Activated naive CD8-positive, alpha-beta T cell treated with anti-CD3 and anti-CD28 coated beads for 36 hours (primary cell): ENCODE measurements around the gene ARL13A. TPM values are rescaled to one million over a fixed set of nuclear protein-coding genes. Genes with fewer than 3 reads are reported as not detected.
"Not testable (repeated sequence)": the region's sequence is repeated elsewhere in the genome, so short reads cannot be mapped to it uniquely, and the experiment has no call there.

ENCODE experiments used
- DNase-seq: peaks from one replicate; pipeline ENCODE4 v3.0.0; 2021
- H3K27ac Mint-ChIP-seq: one replicate; pipeline ENCODE4 v1.8.0; 2022; ENCODE audit warnings: mild to moderate bottlenecking, moderate library complexity, mixed read lengths
- H3K27me3 Mint-ChIP-seq: one replicate; pipeline ENCODE4 v1.8.0; 2022; ENCODE audit warnings: mild to moderate bottlenecking, mixed read lengths
- H3K36me3 Mint-ChIP-seq: one replicate; pipeline ENCODE4 v1.8.0; 2021; ENCODE audit warnings: mild to moderate bottlenecking, mixed read lengths
- H3K4me1 Mint-ChIP-seq: one replicate; pipeline ENCODE4 v1.8.0; 2021; ENCODE audit warnings: mixed read lengths
- H3K4me3 Mint-ChIP-seq: one replicate; pipeline ENCODE4 v1.8.0; 2022; ENCODE audit warnings: mild to moderate bottlenecking, moderate library complexity, mixed read lengths
- H3K9me3 Mint-ChIP-seq: one replicate; pipeline ENCODE4 v1.8.0; 2022; ENCODE audit warnings: mixed read lengths
- total RNA-seq, 2 experiments: library from RNA; stranded (reverse); gene quantifications; one replicate each; pipeline ENCODE4 v1.2.3, GENCODE V29; 2021

ARL13A gene
- total RNA-seq, 2 experiments from 2014 or later: not detected

DNA sequence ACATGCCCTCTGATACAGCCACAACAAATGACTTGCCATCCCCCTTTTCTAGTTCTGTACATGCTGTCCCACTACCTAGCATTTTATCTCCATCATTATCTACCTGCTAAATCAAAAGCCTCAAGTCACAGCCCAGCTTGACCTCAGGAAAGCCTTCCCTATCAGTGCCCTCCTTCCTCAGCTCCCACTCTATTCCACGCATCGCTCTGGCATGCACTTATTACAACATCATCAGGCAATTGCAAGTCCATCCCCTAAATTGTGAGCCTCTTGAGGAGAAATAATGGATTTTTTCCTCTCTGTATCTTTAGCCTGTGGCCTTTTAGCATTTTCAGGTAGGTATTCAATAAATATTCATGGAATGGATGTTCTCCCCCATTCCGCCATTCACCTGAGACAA is 5.7 kb downstream of the ARL13A start:
- no peak overlapping the region for H3K27ac Mint-ChIP-seq
- no peaks in the 10 kb centered on the region for H3K27me3 Mint-ChIP-seq
- no peaks in the 10 kb centered on the region for H3K4me1 Mint-ChIP-seq
- H3K9me3 Mint-ChIP-seq: no peaks in the 10 kb centered on the region
- DNase-seq: no peak
- H3K36me3 Mint-ChIP-seq: peaks cover 4% of the 10 kb centered on the region
- H3K4me3 Mint-ChIP-seq: no peak overlapping the region

DNA sequence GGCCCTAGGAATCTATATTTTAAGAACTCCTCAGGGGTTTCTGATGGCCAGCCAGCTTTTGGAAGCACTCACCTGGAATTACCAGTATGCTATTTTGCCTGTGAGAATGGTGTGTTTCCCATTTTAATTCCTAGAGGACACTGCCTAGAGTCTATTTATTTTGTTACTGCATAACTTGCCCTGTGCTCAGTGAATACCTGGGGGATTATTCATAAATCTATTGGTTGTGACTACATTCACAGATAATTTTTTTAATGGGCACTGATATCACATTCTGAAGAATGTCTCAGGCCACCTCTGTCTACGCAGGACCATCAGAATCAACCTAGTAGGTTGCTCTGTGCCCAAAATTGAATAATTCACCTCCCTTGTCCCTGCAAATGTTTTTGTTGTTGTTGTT is 6.7 kb downstream of the ARL13A start:
- H3K4me3 Mint-ChIP-seq: no peak overlapping the region
- H3K27me3 Mint-ChIP-seq: no peaks in the 10 kb centered on the region
- no peaks in the 10 kb centered on the region for H3K9me3 Mint-ChIP-seq
- peaks cover 4% of the 10 kb centered on the region for H3K36me3 Mint-ChIP-seq
- no peak overlapping the region for H3K27ac Mint-ChIP-seq
- no peaks in the 10 kb centered on the region for H3K4me1 Mint-ChIP-seq
- DNase-seq: no peak

DNA sequence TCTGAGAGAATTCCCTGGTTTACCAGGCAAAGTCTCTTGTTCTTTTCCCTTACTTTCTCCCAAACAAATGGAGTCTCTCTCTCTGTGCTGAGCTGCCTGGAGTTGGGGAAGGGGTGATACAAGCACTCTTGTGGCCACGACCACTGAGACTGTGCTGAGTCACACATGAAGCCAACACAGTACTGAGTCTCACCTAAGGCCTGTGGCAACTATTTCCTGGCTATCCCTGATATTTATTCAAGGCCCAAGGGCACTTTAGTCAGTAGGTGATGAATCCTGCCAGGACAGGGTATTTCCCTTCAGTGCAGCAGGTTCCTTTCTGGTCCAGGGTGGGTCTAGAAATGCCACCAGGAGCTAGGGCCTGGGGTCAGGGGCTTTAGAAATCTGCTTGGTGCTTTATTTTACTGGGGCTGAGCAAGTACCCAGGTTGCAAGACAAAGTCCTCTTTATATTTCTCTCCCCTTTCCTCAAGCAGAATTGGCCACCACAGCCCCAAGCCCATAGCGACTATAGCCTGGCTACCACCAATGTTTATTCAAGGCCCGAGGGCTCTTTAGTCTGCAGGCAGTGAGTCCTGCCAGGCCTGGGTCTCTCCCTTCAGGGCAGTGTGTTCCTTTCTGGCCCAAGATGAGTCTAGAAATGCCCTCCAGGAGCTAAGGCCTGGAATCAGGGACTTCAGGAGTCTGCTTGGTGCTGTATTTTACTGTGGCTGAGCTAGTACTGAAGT is 10.5 kb downstream of the ARL13A start:
- H3K9me3 Mint-ChIP-seq: no peaks in the 10 kb centered on the region
- no peak overlapping the region for H3K4me3 Mint-ChIP-seq
- no peaks in the 10 kb centered on the region for H3K4me1 Mint-ChIP-seq
- H3K27ac Mint-ChIP-seq: no peak overlapping the region
- no peak for DNase-seq
- H3K36me3 Mint-ChIP-seq: peaks cover 4% of the 10 kb centered on the region
- H3K27me3 Mint-ChIP-seq: no peaks in the 10 kb centered on the region

DNA sequence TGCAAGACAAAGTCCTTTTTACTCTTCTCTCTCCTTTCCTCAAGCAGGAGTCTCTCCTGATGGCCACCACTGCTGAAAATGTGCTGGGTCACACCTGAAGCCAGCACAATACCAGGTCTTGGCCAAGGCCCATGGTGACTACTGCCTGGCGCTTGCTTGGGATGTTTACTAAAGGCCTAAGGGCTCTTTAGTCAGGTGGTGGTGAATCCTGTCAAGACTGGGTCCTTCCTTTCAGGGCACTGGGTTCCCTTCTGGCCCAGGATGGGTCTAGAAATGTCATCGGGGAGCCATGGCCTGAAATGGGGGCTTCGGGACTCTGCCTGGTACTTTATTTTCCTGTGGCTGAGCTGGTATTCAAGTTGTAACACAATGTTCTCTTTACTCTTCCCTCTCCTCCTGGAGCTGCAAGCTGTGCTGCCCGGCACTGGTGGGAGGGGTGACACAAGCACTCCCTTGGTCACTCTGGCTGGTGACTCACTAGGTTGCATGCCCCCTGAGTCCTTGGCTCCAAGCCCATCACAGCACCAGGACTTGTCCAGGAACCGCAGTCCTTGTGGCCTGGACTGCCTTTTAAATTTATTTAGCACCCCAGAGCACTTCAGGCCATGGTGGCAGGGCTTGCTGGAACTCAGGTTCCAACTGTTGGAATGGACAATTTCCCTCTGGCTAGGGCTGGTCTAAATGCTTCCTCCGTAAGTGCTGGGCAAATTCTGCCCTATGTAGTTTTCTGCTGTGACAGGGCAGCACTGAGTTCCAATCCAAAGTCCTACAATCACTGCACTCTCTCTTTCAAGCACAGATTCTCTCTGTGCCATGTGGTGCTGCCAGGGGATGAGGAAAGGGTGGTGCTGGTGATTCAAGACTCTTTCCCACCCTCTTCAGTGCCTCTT is 11.3 kb downstream of the ARL13A start:
- Mint-ChIP-seq H3K27me3 (no peaks in the 10 kb centered on the region), H3K27ac (no peak overlapping the region), H3K9me3 (no peaks in the 10 kb centered on the region), H3K4me1 (no peaks in the 10 kb centered on the region), H3K4me3 (no peak overlapping the region), H3K36me3 (peaks cover 4% of the 10 kb centered on the region)
- no peak for DNase-seq

DNA sequence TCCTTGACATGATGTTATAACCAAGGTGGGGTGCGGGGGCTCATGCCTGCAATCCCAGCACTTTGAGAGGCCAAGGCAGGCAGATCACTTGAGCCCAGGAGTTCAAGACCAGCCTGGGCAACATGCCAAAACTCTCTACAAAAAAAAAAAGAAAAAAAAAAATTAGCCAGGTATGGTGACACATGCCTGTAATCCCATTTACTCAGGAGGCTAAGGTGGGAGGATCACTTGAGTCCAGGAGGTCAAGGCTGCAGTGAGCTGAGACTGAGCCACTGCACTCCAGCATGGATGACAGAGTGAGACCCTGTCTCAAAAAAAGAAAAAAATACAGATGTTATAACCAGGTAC is 12.0 kb downstream of the ARL13A start:
- H3K4me1 Mint-ChIP-seq, DNase-seq, H3K9me3 Mint-ChIP-seq, H3K4me3 Mint-ChIP-seq, H3K27me3 Mint-ChIP-seq, H3K36me3 Mint-ChIP-seq, H3K27ac Mint-ChIP-seq: not testable (repeated sequence)

DNA sequence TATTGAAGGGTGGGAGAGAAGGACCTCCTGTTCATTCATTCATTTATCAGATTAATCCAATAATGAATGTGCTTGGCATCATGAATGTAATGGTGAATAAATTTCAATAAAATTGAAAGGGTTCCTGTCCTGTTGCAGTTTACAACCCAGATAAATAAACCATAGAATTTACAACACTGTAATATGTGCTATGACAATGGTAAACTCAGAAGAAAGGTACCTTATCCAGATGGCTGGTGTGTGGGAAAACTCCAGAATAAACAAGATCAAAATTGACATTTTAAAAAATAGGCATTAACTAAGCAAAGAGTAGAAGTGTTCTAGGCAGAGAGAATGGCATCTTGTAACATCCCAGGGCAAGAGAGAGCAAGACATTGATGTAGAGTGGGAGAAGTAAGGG is 15.3 kb downstream of the ARL13A start:
- no peak overlapping the region for H3K27ac Mint-ChIP-seq
- no peak for DNase-seq
- H3K9me3 Mint-ChIP-seq: no peaks in the 10 kb centered on the region
- H3K36me3 Mint-ChIP-seq: peaks cover 5% of the 10 kb centered on the region
- no peak overlapping the region for H3K4me3 Mint-ChIP-seq
- no peaks in the 10 kb centered on the region for H3K27me3 Mint-ChIP-seq
- no peaks in the 10 kb centered on the region for H3K4me1 Mint-ChIP-seq

DNA sequence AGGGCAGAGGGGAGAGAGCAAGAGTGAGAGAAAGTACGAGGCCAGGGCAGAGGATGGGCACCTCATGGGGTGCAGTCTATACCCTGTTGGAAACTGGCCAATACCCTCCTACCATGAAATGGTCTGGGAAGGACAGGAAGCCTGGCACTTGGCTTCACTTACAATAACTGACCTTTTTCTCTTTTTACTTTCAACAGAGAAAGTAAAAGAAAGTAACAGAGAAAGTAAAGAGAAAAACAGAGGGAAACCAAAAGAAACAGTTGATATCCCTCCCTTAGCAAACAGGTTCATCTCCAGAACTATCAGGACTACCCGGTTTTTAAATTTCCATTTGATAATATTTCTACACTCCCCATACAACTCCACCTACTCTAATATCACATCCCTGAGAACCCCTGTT is 20.6 kb downstream of the ARL13A start:
- H3K27ac Mint-ChIP-seq: no peak overlapping the region
- no peak for DNase-seq
- H3K27me3 Mint-ChIP-seq: no peaks in the 10 kb centered on the region
- H3K4me1 Mint-ChIP-seq: peaks cover 14% of the 10 kb centered on the region
- no peaks in the 10 kb centered on the region for H3K9me3 Mint-ChIP-seq
- peaks cover 9% of the 10 kb centered on the region for H3K36me3 Mint-ChIP-seq
- H3K4me3 Mint-ChIP-seq: no peak overlapping the region

DNA sequence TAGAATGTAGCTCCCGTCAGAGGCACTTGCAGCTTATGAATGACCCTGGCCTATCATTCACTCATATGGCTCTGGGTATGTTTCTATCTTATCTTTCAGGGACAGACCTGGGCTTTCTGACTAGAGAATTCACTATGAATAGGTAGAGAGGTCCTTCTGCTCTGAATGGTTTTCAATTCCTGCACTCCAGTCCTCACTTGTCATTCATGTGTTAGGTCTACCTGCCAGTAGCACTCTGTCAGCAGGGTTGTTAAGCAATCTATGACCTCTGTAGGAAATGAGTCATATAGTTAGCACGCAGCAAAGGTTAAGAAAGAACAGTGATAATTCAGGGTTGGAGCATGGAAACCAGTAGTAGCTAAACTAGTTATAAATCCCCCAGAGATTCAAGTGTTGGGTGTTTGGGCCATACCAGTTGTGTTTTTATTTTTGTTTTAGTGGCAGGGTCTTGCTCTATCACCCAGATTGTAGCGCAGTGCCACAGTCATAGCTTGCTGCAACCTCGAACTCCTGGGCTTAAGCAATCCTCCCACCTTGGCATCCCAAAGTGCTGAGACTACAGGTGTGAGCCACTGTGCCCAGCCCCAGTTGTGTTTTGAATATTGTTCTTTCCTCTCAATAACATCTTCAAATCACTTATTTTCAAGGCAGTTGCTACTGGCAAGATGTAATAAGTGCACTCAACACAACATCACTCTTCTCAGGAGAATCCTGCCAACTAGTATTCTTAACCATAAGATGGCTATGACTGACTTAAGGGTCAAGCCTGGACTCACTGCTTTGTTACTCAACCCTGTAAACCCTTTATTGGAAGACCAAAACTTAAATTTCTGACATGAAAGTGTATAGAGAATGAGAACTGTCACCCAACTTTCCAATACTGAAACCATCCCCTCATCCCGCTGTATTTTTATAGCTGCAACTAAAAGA is 25.1 kb downstream of the ARL13A start:
- Mint-ChIP-seq H3K9me3 (no peaks in the 10 kb centered on the region), H3K4me3 (no peak overlapping the region), H3K27me3 (no peaks in the 10 kb centered on the region), H3K27ac (peak overlapping the region; percentile 54), H3K36me3 (peaks cover 10% of the 10 kb centered on the region), H3K4me1 (peaks cover 21% of the 10 kb centered on the region)
- no peak for DNase-seq

DNA sequence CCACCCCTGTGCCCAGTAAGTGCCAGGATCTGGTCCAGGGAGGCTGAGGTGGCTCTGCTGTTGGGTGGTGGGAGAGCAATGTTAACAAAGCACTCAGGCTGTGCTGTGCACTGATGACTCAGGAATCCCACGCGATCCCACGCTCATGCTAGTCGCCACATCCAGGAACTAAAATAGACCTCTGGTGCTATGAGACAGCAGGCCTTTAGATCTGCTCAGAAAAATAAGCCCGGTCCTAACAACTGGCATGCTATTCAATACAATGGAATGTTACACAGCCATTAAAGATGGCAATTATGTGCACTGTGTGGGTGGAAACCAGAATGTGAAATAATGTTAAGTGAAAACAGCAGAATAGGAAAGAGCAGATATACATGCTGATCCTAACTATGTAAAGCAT is 26.0 kb downstream of the ARL13A start:
- Mint-ChIP-seq H3K4me1 (peaks cover 21% of the 10 kb centered on the region), H3K4me3 (no peak overlapping the region), H3K27ac (peak overlapping the region; percentile 34), H3K27me3 (no peaks in the 10 kb centered on the region), H3K36me3 (peaks cover 9% of the 10 kb centered on the region), H3K9me3 (no peaks in the 10 kb centered on the region)
- peak; percentile 12 for DNase-seq

DNA sequence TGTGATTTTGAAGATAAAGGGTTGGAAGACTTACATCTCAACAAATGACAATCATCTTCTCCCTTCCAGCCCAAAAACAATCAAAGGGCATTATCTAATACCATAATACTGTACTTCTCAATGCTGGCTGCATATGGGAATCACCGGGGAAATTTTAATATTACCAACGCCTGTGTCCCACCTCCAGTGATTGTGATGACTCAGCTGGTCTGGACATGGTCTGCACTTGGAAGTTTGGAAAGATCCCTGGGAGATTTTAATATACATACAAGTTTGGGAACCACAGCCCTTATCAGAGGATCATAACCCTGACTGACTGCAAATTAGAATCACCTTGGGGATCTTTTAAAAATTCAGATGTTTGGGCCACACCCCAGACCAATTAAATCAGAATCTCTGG is 29.9 kb downstream of the ARL13A start:
- Mint-ChIP-seq H3K27ac (no peak overlapping the region), H3K4me3 (no peak overlapping the region), H3K27me3 (no peaks in the 10 kb centered on the region), H3K9me3 (no peaks in the 10 kb centered on the region), H3K36me3 (peaks cover 4% of the 10 kb centered on the region), H3K4me1 (peaks cover 14% of the 10 kb centered on the region)
- no peak for DNase-seq

DNA sequence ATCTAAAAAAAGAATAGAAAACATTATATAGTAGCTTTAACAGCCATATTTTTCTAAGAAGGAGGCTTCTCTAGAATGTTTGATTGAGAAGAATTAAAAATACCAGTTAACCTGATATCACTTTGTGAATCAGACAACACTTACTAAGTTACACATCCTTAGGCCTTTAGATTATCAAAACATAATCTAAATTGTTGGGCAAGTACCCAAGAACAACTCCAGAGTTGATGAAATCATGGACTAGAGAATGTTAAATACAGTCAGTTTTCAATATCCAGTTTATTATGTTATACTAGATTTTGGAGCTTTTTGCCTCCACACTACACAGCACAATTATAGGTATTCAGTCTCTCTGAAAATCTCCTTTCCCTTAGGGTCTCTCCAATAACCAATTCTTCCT is 39.6 kb downstream of the ARL13A start:
- no peak for DNase-seq
- Mint-ChIP-seq H3K27ac (no peak overlapping the region), H3K36me3 (peaks cover 21% of the 10 kb centered on the region), H3K4me3 (no peak overlapping the region), H3K9me3 (no peaks in the 10 kb centered on the region), H3K27me3 (no peaks in the 10 kb centered on the region), H3K4me1 (no peaks in the 10 kb centered on the region)

DNA sequence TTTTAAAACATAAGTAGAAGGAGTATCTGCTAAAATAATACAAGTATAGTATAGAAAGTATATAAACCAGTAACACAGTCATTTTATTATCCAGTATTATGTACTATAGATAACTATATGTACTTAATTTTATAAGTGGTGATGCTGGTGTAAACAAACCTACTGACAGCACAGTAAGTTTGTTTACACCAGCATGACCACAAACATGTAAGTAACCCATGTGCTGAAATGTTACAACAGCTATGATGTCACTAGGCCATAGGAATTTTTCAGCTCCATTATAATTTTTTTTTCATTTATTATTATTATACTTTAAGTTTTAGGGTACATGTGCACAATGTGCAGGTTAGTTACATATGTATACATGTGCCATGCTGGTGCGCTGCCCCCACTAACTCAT is 42.5 kb downstream of the ARL13A start:
- not testable (repeated sequence) for H3K4me3 Mint-ChIP-seq, H3K27ac Mint-ChIP-seq, H3K27me3 Mint-ChIP-seq

DNA sequence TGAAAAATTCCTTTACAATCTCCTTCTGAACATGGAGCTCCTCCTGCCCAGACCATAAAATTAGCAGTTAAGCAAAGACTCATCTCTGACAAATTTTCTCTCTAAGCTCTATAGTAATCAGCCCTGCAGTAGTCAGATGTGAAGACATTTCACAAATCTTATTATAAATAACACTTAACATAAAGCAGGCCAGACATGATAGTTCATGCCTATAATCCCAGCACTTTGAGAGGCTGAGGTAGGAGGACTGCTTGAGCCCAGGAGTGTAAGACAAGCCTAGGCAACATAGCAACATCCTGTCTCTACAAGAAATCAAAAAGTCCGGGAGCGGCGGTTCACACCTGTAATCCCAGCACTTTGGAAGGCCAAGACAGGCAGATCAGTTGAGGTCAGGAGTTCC is 52.5 kb downstream of the ARL13A start:
- H3K4me3 Mint-ChIP-seq: no peak overlapping the region
- DNase-seq: no peak
- H3K9me3 Mint-ChIP-seq: no peaks in the 10 kb centered on the region
- peaks cover 12% of the 10 kb centered on the region for H3K36me3 Mint-ChIP-seq
- no peak overlapping the region for H3K27ac Mint-ChIP-seq
- H3K4me1 Mint-ChIP-seq: peaks cover 4% of the 10 kb centered on the region
- no peaks in the 10 kb centered on the region for H3K27me3 Mint-ChIP-seq

More for the DNA sequence above, 42.5 kb downstream of the ARL13A start:
- H3K4me1 Mint-ChIP-seq, DNase-seq, H3K9me3 Mint-ChIP-seq: not testable (repeated sequence)
- H3K36me3 Mint-ChIP-seq: peaks cover 16% of the 10 kb centered on the region

DNA sequence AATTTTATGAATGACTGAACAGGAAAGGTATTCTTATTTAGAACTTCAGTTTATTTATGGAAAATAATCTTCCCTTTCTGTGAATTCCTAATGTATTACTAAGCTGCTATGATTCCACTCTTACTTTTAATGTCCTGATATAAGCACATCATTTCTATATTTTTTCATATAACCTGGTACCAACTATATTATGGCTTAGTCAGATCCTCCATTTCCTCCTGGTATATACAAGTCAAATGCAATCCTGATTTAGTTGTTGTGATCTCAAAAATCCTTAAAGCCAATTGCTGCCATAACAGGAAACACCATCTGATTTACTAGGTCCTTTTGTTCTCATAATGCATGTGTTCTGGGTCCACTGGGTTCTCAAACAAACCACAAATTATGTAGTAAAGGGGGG is 55.6 kb downstream of the ARL13A start:
- Mint-ChIP-seq H3K4me1 (peaks cover 5% of the 10 kb centered on the region), H3K4me3 (no peak overlapping the region), H3K36me3 (peaks cover 24% of the 10 kb centered on the region), H3K27me3 (no peaks in the 10 kb centered on the region), H3K9me3 (no peaks in the 10 kb centered on the region), H3K27ac (no peak overlapping the region)
- no peak for DNase-seq

DNA sequence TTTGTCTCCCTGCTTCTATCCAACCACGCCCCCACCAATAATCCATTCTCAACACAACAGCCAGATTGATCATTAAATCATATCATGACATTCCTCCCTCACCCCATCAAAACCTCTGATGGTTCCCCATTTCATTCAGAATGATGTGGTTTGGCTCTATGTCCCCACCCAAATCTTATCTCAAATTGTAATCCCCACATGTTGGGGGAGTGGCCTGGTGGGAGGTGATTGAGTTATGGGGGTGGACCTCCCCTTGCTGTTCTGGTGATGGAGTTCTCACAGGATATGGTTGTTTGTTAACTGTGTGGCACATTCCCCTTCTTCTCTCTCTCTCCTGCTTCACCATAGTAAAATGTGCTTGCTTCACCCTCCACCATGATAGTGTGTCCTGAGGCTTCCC is 59.1 kb downstream of the ARL13A start:
- Mint-ChIP-seq H3K27ac (no peak overlapping the region), H3K27me3 (no peaks in the 10 kb centered on the region), H3K36me3 (peaks cover 24% of the 10 kb centered on the region)

More for the DNA sequence above, 59.1 kb downstream of the ARL13A start:
- no peak for DNase-seq
- Mint-ChIP-seq H3K4me3 (no peak overlapping the region), H3K9me3 (no peaks in the 10 kb centered on the region), H3K4me1 (peaks cover 5% of the 10 kb centered on the region)
